Caco-2 (cell line): Measurements from ENCODE around the gene DENND1A. TPM values are rescaled to one million over a fixed set of nuclear protein-coding genes. Genes with fewer than 3 reads are reported as not detected.

Experiments used
- BruUV-seq: library from RNA; stranded (reverse); fragments of 400-500 nt; replicated peaks from 2 replicates; lab custom pipeline; 2021; lab: Mats Ljungman, UMichigan
- CTCF ChIA-PET: fragments of 300-600 bp; sonication (Branson Sonifier 250); formaldehyde crosslinking; loops from one replicate; lab custom pipeline; 2022; ENCODE audit warnings: antibody characterized with exemption; lab: Charles Lee
- POLR2A ChIA-PET: fragments of 300-600 bp; sonication (Branson Sonifier 250); formaldehyde crosslinking; loops from one replicate; lab custom pipeline; 2022; ENCODE audit warnings: antibody characterized with exemption; lab: Charles Lee
- DNase-seq, 2 experiments: peaks; one replicate each; pipeline versions ENCODE4 v3.0.0 to v3.0.0-alpha.2; 2020 to 2022
- H3K27me3 ChIP-seq: replicated peaks from 2 replicates; pipeline ENCODE4 v1.6.0; 2011; ENCODE audit warnings: low read length; ENCODE audit not compliant: control insufficient read depth, insufficient read depth
- H3K36me3 ChIP-seq: 2 replicates; pipeline ENCODE4 v1.5.1; 2011; ENCODE audit warnings: low read length; ENCODE audit not compliant: control insufficient read depth, insufficient read depth
- H3K4me1 ChIP-seq: fragments of 250-450 bp; sonication (Bioruptor Pico); 2 replicates; pipeline ENCODE4 v1.5.1; 2020; ENCODE audit warnings: mild to moderate bottlenecking
- H3K4me3 ChIP-seq: 2 replicates; pipeline ENCODE4 v1.5.1; 2011; ENCODE audit warnings: low read depth, mild to moderate bottlenecking, control low read depth, low read length
- H3K9me3 ChIP-seq: fragments of 250-450 bp; sonication (Bioruptor Pico); 2 replicates; pipeline ENCODE4 v1.5.1; 2020; ENCODE audit warnings: mild to moderate bottlenecking, moderate library complexity
- H3K27ac Mint-ChIP-seq: one replicate; pipeline ENCODE4 v1.8.0; 2022; ENCODE audit warnings: mixed read lengths; ENCODE audit not compliant: unreplicated experiment
- H3K27me3 Mint-ChIP-seq: one replicate; pipeline ENCODE4 v1.8.0; 2022; ENCODE audit warnings: mixed read lengths; ENCODE audit not compliant: insufficient read depth, unreplicated experiment
- H3K36me3 Mint-ChIP-seq: one replicate; pipeline ENCODE4 v1.8.0; 2022; ENCODE audit warnings: mild to moderate bottlenecking, mixed read lengths; ENCODE audit not compliant: insufficient read depth, unreplicated experiment
- H3K4me1 Mint-ChIP-seq: one replicate; pipeline ENCODE4 v1.8.0; 2022; ENCODE audit warnings: low read depth, mixed read lengths; ENCODE audit not compliant: unreplicated experiment
- H3K4me3 Mint-ChIP-seq: one replicate; pipeline ENCODE4 v1.8.0; 2022; ENCODE audit warnings: mild to moderate bottlenecking, moderate library complexity, mixed read lengths; ENCODE audit not compliant: unreplicated experiment
- H3K9me3 Mint-ChIP-seq: one replicate; pipeline ENCODE4 v1.8.0; 2022; ENCODE audit warnings: mixed read lengths; ENCODE audit not compliant: unreplicated experiment
- CTCF ChIP-seq, 2 experiments: fragments of 200-600 bp in 1 of 2; IDR thresholded peaks; 1 replicate in 1 of 2; 2 replicates in 1 of 2; pipeline versions ENCODE4 v1.5.1 to v1.8.0; 2011 to 2022; ENCODE audit warnings: antibody characterized with exemption in 1 of 2, control low read depth in 1 of 2, inconsistent platforms in 1 of 2, low read depth in 1 of 2, low read length in 1 of 2, mild to moderate bottlenecking in 1 of 2, moderate library complexity in 1 of 2; ENCODE audit not compliant: insufficient read depth in 1 of 2, severe bottlenecking in 1 of 2, unreplicated experiment in 1 of 2
- intact Hi-C: fragments of 100-400 bp; cut with micrococcal nuclease; formaldehyde crosslinking; loops from one replicate; pipeline ENCODE4 v1.10.0; 2022; ENCODE audit not compliant: unreplicated experiment
- total RNA-seq: library from RNA; stranded (reverse); gene quantifications from 2 replicates; pipeline ENCODE4 v1.2.3, GENCODE V29; 2022

DENND1A gene
- total RNA-seq, 1 experiment from 2014 or later = 41.6 TPM

GRCh38 chr9:123422635-123423310 lies 507.2 kb downstream of the DENND1A start:
- Mint-ChIP-seq H3K27me3 (no peaks in the 10 kb centered on the region), H3K9me3 (no peaks in the 10 kb centered on the region), H3K4me1 (peaks cover 6% of the 10 kb centered on the region), H3K27ac (no peak overlapping the region), H3K4me3 (no peak overlapping the region), H3K36me3 (peaks cover 41% of the 10 kb centered on the region)
- Histone ChIP-seq H3K4me3 (no peak overlapping the region), H3K9me3 (no peaks in the 10 kb centered on the region), H3K27me3 (no peaks in the 10 kb centered on the region), H3K36me3 (no peaks in the 10 kb centered on the region; the same call in 1 of the 2 replicates), H3K4me1 (no peaks in the 10 kb centered on the region)
- no TSS peak for BruUV-seq
- TF ChIP-seq CTCF (IDR thresholded peaks at IDR 0.05; ENCODE audit: insufficient read depth in 1 of 2, low read depth in 1 of 2, low read length in 1 of 2, severe bottlenecking in 1 of 2, unreplicated experiment in 1 of 2) = no peak
- POLR2A ChIA-PET = no interaction called here
- peak in 1 of 2 experiments; percentile 11 for DNase-seq
- intact Hi-C loops = no loop called here
- CTCF ChIA-PET = no interaction called here

GRCh38 chr9:123421801-123422455 lies 508.0 kb downstream of the DENND1A start:
- H3K9me3 Mint-ChIP-seq = no peaks in the 10 kb centered on the region
- intact Hi-C loops = no loop called here
- H3K27me3 Mint-ChIP-seq = no peaks in the 10 kb centered on the region
- BruUV-seq = no TSS peak
- POLR2A ChIA-PET = interaction anchor here (0.7 kb wide), 1 partner anchor 105 kb away, joined by 4 read pairs; no protein-coding TSS in a partner anchor
- no peak overlapping the region for H3K4me3 Mint-ChIP-seq
- DNase-seq = peak; percentile 17 to 43
- Histone ChIP-seq H3K4me1 (no peaks in the 10 kb centered on the region), H3K36me3 (no peaks in the 10 kb centered on the region; the same call in 1 of the 2 replicates), H3K9me3 (no peaks in the 10 kb centered on the region), H3K27me3 (no peaks in the 10 kb centered on the region), H3K4me3 (no peak overlapping the region)
- H3K36me3 Mint-ChIP-seq = peaks cover 41% of the 10 kb centered on the region
- H3K4me1 Mint-ChIP-seq = peaks cover 6% of the 10 kb centered on the region
- TF ChIP-seq CTCF (IDR thresholded peaks at IDR 0.05; ENCODE audit: insufficient read depth in 1 of 2, low read depth in 1 of 2, low read length in 1 of 2, severe bottlenecking in 1 of 2, unreplicated experiment in 1 of 2) = no peak
- peak overlapping the region; percentile 83 for H3K27ac Mint-ChIP-seq
- CTCF ChIA-PET = interaction anchor here (0.7 kb wide), 1 partner anchor 38 kb away, joined by 4 read pairs; no protein-coding TSS in a partner anchor

GRCh38 chr9:123421186-123421585 lies 508.7 kb downstream of the DENND1A start:
- Mint-ChIP-seq H3K9me3 (no peaks in the 10 kb centered on the region), H3K4me3 (no peak overlapping the region), H3K27ac (peak overlapping the region; percentile 83), H3K36me3 (peaks cover 38% of the 10 kb centered on the region), H3K4me1 (peaks cover 6% of the 10 kb centered on the region), H3K27me3 (no peaks in the 10 kb centered on the region)
- H3K27me3 ChIP-seq = no peaks in the 10 kb centered on the region
- CTCF ChIA-PET = no interaction called here
- no peaks in the 10 kb centered on the region; the same call in 1 of the 2 replicates for H3K36me3 ChIP-seq
- DNase-seq = no peak
- TF ChIP-seq CTCF (IDR thresholded peaks at IDR 0.05; ENCODE audit: insufficient read depth in 1 of 2, low read depth in 1 of 2, low read length in 1 of 2, severe bottlenecking in 1 of 2, unreplicated experiment in 1 of 2) = no peak
- intact Hi-C loops = no loop called here
- no TSS peak for BruUV-seq
- POLR2A ChIA-PET = no interaction called here
- H3K4me1 ChIP-seq = no peaks in the 10 kb centered on the region
- no peak overlapping the region for H3K4me3 ChIP-seq
- H3K9me3 ChIP-seq = no peaks in the 10 kb centered on the region
